ENCODE data around the gene COASY. TPM values are rescaled to one million over a fixed set of nuclear protein-coding genes. Genes with fewer than 3 reads are reported as not detected.

COASY gene
- total RNA-seq, 4 donors from 2014 or later: 16.8 to 25.8 (median 19.9) TPM

- peaks cover 2 to 75% of the 10 kb centered on the region in 2 donors for H3K36me3 ChIP-seq
- no peak overlapping the region for H3K4me3 ChIP-seq
- 93% methylated on average over 5 of the region's 10 CpGs; no CpG with 5 or more reads in 1 of the 2 donors for WGBS, 2 donors (ENCODE audit: low coverage in 1 of 2)
- H3K4me1 ChIP-seq: peaks cover 3 to 28% (median 10%) of the 10 kb centered on the region in 3 donors
- H3K27me3 ChIP-seq: no peaks in the 10 kb centered on the region
- ATAC-seq: no peak
- no peak for TF ChIP-seq POLR2A (IDR thresholded peaks at IDR 0.05)
- TF ChIP-seq CTCF (IDR thresholded peaks at IDR 0.05): no peak
- no peak for TF ChIP-seq POLR2AphosphoS5 (IDR thresholded peaks at IDR 0.05)
- TF ChIP-seq EP300 (IDR thresholded peaks at IDR 0.05): no peak
- H3K27ac ChIP-seq: no peak overlapping the region
- no peaks in the 10 kb centered on the region for H3K9me3 ChIP-seq
Observed at GRCh38 chr17:42581744-42582270, 19.9 kb downstream of the COASY start.

GRCh38 chr17:42584880-42585279 lies 22.9 kb downstream of the COASY start:
- Histone ChIP-seq H3K9me3 (no peaks in the 10 kb centered on the region), H3K27ac (no peak overlapping the region), H3K4me3 (no peak overlapping the region), H3K27me3 (no peaks in the 10 kb centered on the region), H3K36me3 (peaks cover 2 to 100% of the 10 kb centered on the region in 2 donors), H3K4me1 (peaks cover 0 to 24% (median 3%) of the 10 kb centered on the region in 3 donors)
- TF ChIP-seq POLR2A (IDR thresholded peaks at IDR 0.05): no peak
- WGBS, 2 donors (ENCODE audit: low coverage in 1 of 2): 82 to 85% methylated on average over 7 to 9 of the region's 9 CpGs
- ATAC-seq: no peak

DNA sequence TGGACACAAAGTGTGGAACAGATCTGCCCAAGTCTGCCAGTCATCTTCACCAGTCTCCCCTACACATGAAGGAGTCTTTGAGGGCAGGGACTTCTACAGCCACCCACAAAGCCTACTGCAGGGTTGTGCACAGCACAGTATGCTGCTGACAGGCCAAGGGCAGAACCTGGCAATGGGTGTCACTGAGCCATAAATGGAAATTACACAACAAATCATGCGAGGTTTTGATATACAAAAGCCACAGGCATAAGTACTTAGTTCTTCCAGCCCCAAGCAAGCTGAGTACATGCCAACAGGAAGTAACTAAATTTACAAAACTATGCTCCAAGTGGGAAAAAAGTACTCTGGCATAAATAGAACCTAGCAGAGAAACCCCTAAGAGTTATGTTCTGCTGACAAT lies 23.4 kb downstream of the COASY start:
- TF ChIP-seq EP300 (IDR thresholded peaks at IDR 0.05) (no peak), POLR2A (IDR thresholded peaks at IDR 0.05) (no peak), POLR2AphosphoS5 (IDR thresholded peaks at IDR 0.05) (no peak), CTCF (IDR thresholded peaks at IDR 0.05) (no peak)
- no peak overlapping the region for H3K27ac ChIP-seq
- no peak overlapping the region for H3K4me3 ChIP-seq
- no peaks in the 10 kb centered on the region for H3K9me3 ChIP-seq
- no peaks in the 10 kb centered on the region for H3K27me3 ChIP-seq
- 44 to 80% methylated on average over 1 of the region's 1 CpG for WGBS, 2 donors (ENCODE audit: low coverage in 1 of 2)
- peaks cover 0 to 24% (median 3%) of the 10 kb centered on the region in 3 donors for H3K4me1 ChIP-seq
- ATAC-seq: no peak
- H3K36me3 ChIP-seq: peaks cover 2 to 100% of the 10 kb centered on the region in 2 donors

- ATAC-seq: no peak
- Histone ChIP-seq H3K4me1 (peaks cover 0 to 24% (median 3%) of the 10 kb centered on the region in 3 donors), H3K36me3 (peaks cover 2 to 100% of the 10 kb centered on the region in 2 donors), H3K27ac (peak overlapping the region in 2 of 4 donors; percentile 12 to 42), H3K9me3 (no peaks in the 10 kb centered on the region), H3K4me3 (no peak overlapping the region), H3K27me3 (no peaks in the 10 kb centered on the region)
- TF ChIP-seq POLR2A (IDR thresholded peaks at IDR 0.05): no peak
- no peak for TF ChIP-seq POLR2AphosphoS5 (IDR thresholded peaks at IDR 0.05)
- TF ChIP-seq CTCF (IDR thresholded peaks at IDR 0.05): no peak
- no peak for TF ChIP-seq EP300 (IDR thresholded peaks at IDR 0.05)
- WGBS, 2 donors (ENCODE audit: low coverage in 1 of 2): 79 to 93% methylated on average over 3 to 5 of the region's 7 CpGs
Observed at GRCh38 chr17:42586514-42587230, 24.7 kb downstream of the COASY start.

DNA sequence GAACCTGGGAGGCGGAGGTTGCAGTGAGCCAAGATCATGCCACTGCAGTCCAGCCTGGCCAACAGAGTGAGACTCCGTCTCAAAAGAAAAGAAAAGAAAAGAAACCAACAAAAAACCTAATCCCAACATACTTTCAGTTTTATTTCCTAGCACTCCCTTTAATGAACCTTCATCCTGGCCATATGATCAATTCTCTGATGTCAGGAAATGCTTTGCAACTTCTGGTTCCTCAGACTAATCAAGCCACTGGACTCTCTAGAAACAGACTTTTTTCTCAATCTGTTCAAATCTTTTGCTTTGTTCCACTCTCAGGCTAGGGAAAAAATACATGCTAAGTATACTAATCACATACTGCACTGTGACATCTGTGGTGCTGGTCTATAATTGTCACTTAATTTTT lies 28.9 kb downstream of the COASY start:
- H3K4me1 ChIP-seq: peaks cover 0 to 24% (median 3%) of the 10 kb centered on the region in 3 donors
- TF ChIP-seq EP300 (IDR thresholded peaks at IDR 0.05): no peak
- TF ChIP-seq POLR2AphosphoS5 (IDR thresholded peaks at IDR 0.05): no peak
- TF ChIP-seq CTCF (IDR thresholded peaks at IDR 0.05): no peak
- no peak for TF ChIP-seq POLR2A (IDR thresholded peaks at IDR 0.05)
- no peak overlapping the region for H3K27ac ChIP-seq
- no peaks in the 10 kb centered on the region for H3K27me3 ChIP-seq
- H3K36me3 ChIP-seq: peaks cover 0 to 76% of the 10 kb centered on the region in 2 donors
- WGBS, 2 donors (ENCODE audit: low coverage in 1 of 2): 89 to 92% methylated on average over 2 of the region's 2 CpGs
- no peaks in the 10 kb centered on the region for H3K9me3 ChIP-seq
- ATAC-seq: no peak
- H3K4me3 ChIP-seq: no peak overlapping the region
